ENCODE measurements around the gene PREX1. TPM values are rescaled to one million over a fixed set of nuclear protein-coding genes. Genes with fewer than 3 reads are reported as not detected.

The PREX1 gene
- total and polyA plus RNA-seq, 2 of the 4 experiments (the other 2 are of a cell fraction) = 0.67 to 0.72 TPM

DNA sequence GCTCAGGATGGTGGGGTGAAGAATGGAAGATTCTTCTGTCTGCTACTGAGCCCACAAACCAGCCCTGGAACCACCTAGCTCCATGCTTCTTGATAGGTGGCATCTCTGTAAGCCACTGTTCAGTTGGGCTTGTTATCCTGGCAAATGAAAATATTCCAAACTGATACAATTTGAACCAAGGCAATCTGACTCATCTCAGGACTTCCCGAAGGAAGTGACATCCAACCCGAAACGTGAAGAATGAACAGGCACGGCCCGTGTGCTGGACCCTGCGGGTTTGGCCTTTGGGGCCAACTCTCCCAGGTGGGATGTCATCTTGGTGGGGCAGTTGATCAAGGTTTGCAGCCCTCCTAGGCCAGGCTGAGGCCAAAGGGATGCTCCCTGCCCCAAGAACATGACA is 160.3 kb downstream of the PREX1 start:
- Histone ChIP-seq H3K9me1 (ENCODE audit: insufficient read depth, low read length) (no peaks in the 10 kb centered on the region; the same call in 1 of the 2 replicates), H3K23ac (ENCODE audit: low read depth, low read length) (no peak overlapping the region), H3K14ac (replicated peaks; ENCODE audit: low read depth, low read length) (no peak overlapping the region), H2BK15ac (ENCODE audit: low read depth, low read length) (no peak overlapping the region), H2AK9ac (replicated peaks; ENCODE audit: low read depth, low read length, poor library complexity) (no peak overlapping the region), H3K4ac (ENCODE audit: low read depth, low read length) (no peak overlapping the region), H2BK120ac (ENCODE audit: low read depth, low read length) (no peak overlapping the region), H3K4me3 (ENCODE audit: insufficient read depth, low read depth, low read length) (no peak overlapping the region), H3K9ac (ENCODE audit: low read depth, low read length) (no peak overlapping the region), H3K27ac (ENCODE audit: insufficient read depth, low read length) (no peak overlapping the region), H3K4me1 (ENCODE audit: control insufficient read depth, insufficient read depth, low read length) (peaks cover 5% of the 10 kb centered on the region; the same call in 1 of the 2 replicates), H2BK20ac (ENCODE audit: low read depth, low read length) (no peak overlapping the region), H3K4me2 (ENCODE audit: low read depth, low read length) (no peak overlapping the region), H4K20me1 (ENCODE audit: insufficient read depth, low read length) (no peaks in the 10 kb centered on the region), H4K8ac (ENCODE audit: low read depth in 2 of 2, low read length in 2 of 2) (no peak overlapping the region), H3K79me1 (ENCODE audit: low read depth in 1 of 2, low read length in 2 of 2) (no peaks in the 10 kb centered on the region), H3K9me3 (ENCODE audit: control insufficient read depth, insufficient read depth, low read length) (no peaks in the 10 kb centered on the region), H4K5ac (ENCODE audit: low read depth, low read length) (no peak overlapping the region), H2AK5ac (ENCODE audit: low read depth, low read length) (no peak overlapping the region), H3K27me3 (ENCODE audit: control insufficient read depth, insufficient read depth, low read length) (peaks cover 2% of the 10 kb centered on the region; the same call in 1 of the 2 replicates), H4K91ac (ENCODE audit: insufficient read depth, low read depth, low read length) (no peak overlapping the region), H3K56ac (ENCODE audit: extremely low read depth, insufficient read depth, low read length) (no peak overlapping the region), H3K18ac (ENCODE audit: low read depth, low read length) (no peak overlapping the region), H3K36me3 (ENCODE audit: control insufficient read depth, insufficient read depth, low read length) (no peaks in the 10 kb centered on the region), H2BK5ac (ENCODE audit: low read depth, low read length, poor library complexity, severe bottlenecking) (no peak overlapping the region), H2AFZ (replicated peaks; ENCODE audit: low read length, poor library complexity) (no peak overlapping the region)
- dilution Hi-C loops (cut with HindIII; ENCODE audit: low sequenced_read_pairs, unreplicated experiment) (no loop called here), intact Hi-C loops (cut with micrococcal nuclease) (no loop called here), in situ Hi-C loops (cut with MboI; ENCODE audit: low sequenced_read_pairs) (no loop called here)
- ChIA-PET POLR2A (ENCODE audit: unreplicated experiment) (no interaction called here), CTCF (interaction anchor here (1.0 kb wide), 1 partner anchor 12 kb away, joined by 3 read pairs; no protein-coding TSS in a partner anchor)
- no peak for DNase-seq
- no peak for TF ChIP-seq FOS (IDR thresholded peaks at IDR 0.05; ENCODE audit: low read depth, low read length)
- BruUV-seq (replicated peaks) = no TSS peak
- WGBS, 2 experiments (ENCODE audit: extremely low coverage in 2 of 2, insufficient read length in 1 of 2) = no CpG with 5 or more reads among the region's 6 CpGs
- ATAC-seq (ENCODE audit: low read depth) = no peak
